ENCODE measurements around the gene FOLR2. TPM values are rescaled to one million over a fixed set of nuclear protein-coding genes. Genes with fewer than 3 reads are reported as not detected.

The FOLR2 gene
- polyA plus RNA-seq, 1 donor (not counting 4 experiments of a cell fraction or from before 2014, with no cell fraction given): not detected

DNA sequence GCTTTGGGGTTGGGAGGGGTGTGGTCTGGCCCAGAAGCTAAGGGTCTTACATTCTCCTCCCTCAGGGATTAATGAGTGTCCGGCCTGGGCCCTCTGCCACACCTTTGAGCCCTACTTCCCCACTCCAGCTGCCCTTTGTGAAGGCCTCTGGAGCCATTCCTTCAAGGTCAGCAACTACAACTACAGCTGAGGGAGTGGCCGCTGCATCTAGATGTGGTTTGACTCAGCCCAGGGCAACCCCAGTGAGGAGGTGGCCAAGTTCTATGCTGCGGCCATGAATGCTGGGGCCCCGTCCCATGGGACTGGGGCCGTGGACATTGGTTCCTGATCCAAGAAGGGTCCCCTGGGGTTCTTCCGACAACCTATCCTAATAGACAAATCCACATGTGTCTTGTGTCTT, 38.9 kb upstream of the FOLR2 start:
- H3K36me3 ChIP-seq (ENCODE audit: control insufficient read depth in 2 of 2, extremely low read depth in 1 of 2, insufficient read depth in 2 of 2, low read length in 2 of 2): no peaks in the 10 kb centered on the region
- dilution Hi-C loops (cut with MboI; ENCODE audit: extremely low pct_ligation_motif_present, low sequenced_read_pairs): no loop called here

DNA sequence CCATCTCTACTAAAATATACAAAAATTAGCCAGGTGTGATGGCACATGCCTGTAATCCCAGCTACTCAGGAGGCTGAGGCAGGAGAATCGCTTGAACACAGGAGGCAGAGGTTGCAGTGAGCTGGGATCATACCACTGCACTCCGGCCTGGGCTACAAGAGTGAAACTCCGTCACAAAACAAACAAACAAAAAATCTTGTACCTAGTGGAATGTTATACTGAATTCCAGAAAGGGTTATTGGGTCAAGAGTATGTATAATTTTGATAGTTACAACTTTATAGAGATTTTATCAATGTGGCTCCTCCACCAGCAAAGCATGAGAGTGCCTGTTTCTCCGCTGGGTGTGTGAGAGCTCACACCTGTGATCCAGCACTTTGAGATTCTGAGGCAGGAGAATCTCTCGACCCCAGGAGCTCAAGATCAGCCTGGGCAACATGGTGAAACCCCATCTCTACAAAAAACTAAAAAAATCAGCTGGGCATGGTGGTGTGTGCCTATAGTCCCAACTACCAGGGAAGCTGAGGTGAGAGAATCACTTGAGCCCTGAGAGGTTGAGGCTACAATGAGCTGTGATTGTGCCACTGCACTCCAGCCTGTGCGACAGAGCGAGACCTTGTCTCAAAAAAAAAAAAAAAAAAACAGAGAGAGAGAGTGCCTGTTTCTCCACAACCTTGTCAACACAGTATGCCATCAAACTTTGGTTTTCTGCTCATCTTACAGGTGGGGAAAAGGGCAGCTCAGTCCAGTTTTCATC, 37.4 kb upstream of the FOLR2 start:
- Histone ChIP-seq H2AFZ (ENCODE audit: control insufficient read depth, low read length) (no peak overlapping the region), H3K79me2 (ENCODE audit: control insufficient read depth, insufficient read depth, low read length) (no peaks in the 10 kb centered on the region), H3K9me1 (ENCODE audit: control insufficient read depth, extremely low read depth, insufficient read depth, low read length) (no peaks in the 10 kb centered on the region), H3K4me3 (ENCODE audit: control insufficient read depth in 2 of 3, extremely low read depth in 1 of 3, insufficient read depth in 2 of 3, low read depth in 1 of 3, low read length in 3 of 3) (no peak overlapping the region), H3K36me3 (ENCODE audit: control insufficient read depth in 2 of 2, extremely low read depth in 1 of 2, insufficient read depth in 2 of 2, low read length in 2 of 2) (no peaks in the 10 kb centered on the region), H3K27me3 (ENCODE audit: control insufficient read depth, extremely low read depth, insufficient read depth, low read length) (no peaks in the 10 kb centered on the region), H3K9me3 (ENCODE audit: control insufficient read depth, low read depth, low read length) (no peaks in the 10 kb centered on the region), H3K4me2 (ENCODE audit: control insufficient read depth, extremely low read depth, insufficient read depth, low read depth, low read length) (no peak overlapping the region), H3K4me1 (ENCODE audit: control insufficient read depth, extremely low read depth, insufficient read depth, low read length) (peaks cover 34% of the 10 kb centered on the region), H3K9ac (ENCODE audit: control insufficient read depth, extremely low read depth, insufficient read depth, low read length) (no peak overlapping the region), H4K20me1 (ENCODE audit: control insufficient read depth, extremely low read depth, insufficient read depth, low read length) (no peaks in the 10 kb centered on the region), H3K27ac (ENCODE audit: control insufficient read depth, insufficient read depth, low read length) (no peak overlapping the region)
- no peak for DNase-seq (ENCODE audit: low read depth, low spot score)
- FAIRE-seq: no peak
- dilution Hi-C loops (cut with MboI; ENCODE audit: extremely low pct_ligation_motif_present, low sequenced_read_pairs): no loop called here
- no peak for TF ChIP-seq CTCF (optimal IDR thresholded peaks at IDR 0.05 in 1 of 3, IDR thresholded peaks at IDR 0.05 in 1 of 3, conservative IDR thresholded peaks at IDR 0.05 in 1 of 3; ENCODE audit: extremely low read depth in 1 of 3, insufficient read depth in 2 of 3, low read length in 3 of 3)
- no peak for TF ChIP-seq EZH2 (IDR thresholded peaks at IDR 0.05; ENCODE audit: low read length)

More for the DNA sequence above, 38.9 kb upstream of the FOLR2 start:
- DNase-seq (ENCODE audit: low read depth, low spot score): no peak
- FAIRE-seq: no peak
- no peaks in the 10 kb centered on the region for H4K20me1 ChIP-seq (ENCODE audit: control insufficient read depth, extremely low read depth, insufficient read depth, low read length)
- no peak overlapping the region for H3K27ac ChIP-seq (ENCODE audit: control insufficient read depth, insufficient read depth, low read length)
- H3K79me2 ChIP-seq (ENCODE audit: control insufficient read depth, insufficient read depth, low read length): no peaks in the 10 kb centered on the region
- H3K4me1 ChIP-seq (ENCODE audit: control insufficient read depth, extremely low read depth, insufficient read depth, low read length): peaks cover 43% of the 10 kb centered on the region
- H3K4me3 ChIP-seq (ENCODE audit: control insufficient read depth in 2 of 3, extremely low read depth in 1 of 3, insufficient read depth in 2 of 3, low read depth in 1 of 3, low read length in 3 of 3): no peak overlapping the region
- H3K9me1 ChIP-seq (ENCODE audit: control insufficient read depth, extremely low read depth, insufficient read depth, low read length): no peaks in the 10 kb centered on the region
- no peak overlapping the region for H3K9ac ChIP-seq (ENCODE audit: control insufficient read depth, extremely low read depth, insufficient read depth, low read length)
- no peak overlapping the region for H2AFZ ChIP-seq (ENCODE audit: control insufficient read depth, low read length)
- H3K4me2 ChIP-seq (ENCODE audit: control insufficient read depth, extremely low read depth, insufficient read depth, low read depth, low read length): no peak overlapping the region
- no peaks in the 10 kb centered on the region for H3K27me3 ChIP-seq (ENCODE audit: control insufficient read depth, extremely low read depth, insufficient read depth, low read length)
- H3K9me3 ChIP-seq (ENCODE audit: control insufficient read depth, low read depth, low read length): no peaks in the 10 kb centered on the region
- TF ChIP-seq CTCF (optimal IDR thresholded peaks at IDR 0.05 in 1 of 3, IDR thresholded peaks at IDR 0.05 in 1 of 3, conservative IDR thresholded peaks at IDR 0.05 in 1 of 3; ENCODE audit: extremely low read depth in 1 of 3, insufficient read depth in 2 of 3, low read length in 3 of 3) (no peak), EZH2 (IDR thresholded peaks at IDR 0.05; ENCODE audit: low read length) (no peak)

Data from keratinocyte (primary cell).